CD14-positive monocyte (primary cell): ENCODE measurements around the gene VPS18. TPM values are rescaled to one million over a fixed set of nuclear protein-coding genes. Genes with fewer than 3 reads are reported as not detected.

Experiments used
- DNase-seq, 3 donors: peaks; one replicate each; pipeline ENCODE4 v3.0.0-alpha.2; 2011 to 2022
- H2AFZ ChIP-seq: 2 replicates; pipeline ENCODE4 v1.6.0; 2012; ENCODE audit warnings: mild to moderate bottlenecking, low read depth, low read length, inconsistent platforms; ENCODE audit not compliant: insufficient read depth, poor library complexity, severe bottlenecking
- H3K27ac ChIP-seq, 2 donors: 1 replicate in 1 of 2; 2 replicates in 1 of 2; pipeline ENCODE4 v1.5.1; 2012 to 2013; ENCODE audit warnings: low read length in 2 of 2, control low read depth in 1 of 2, inconsistent platforms in 1 of 2, low read depth in 1 of 2, mild to moderate bottlenecking in 1 of 2
- H3K27me3 ChIP-seq, 2 donors: one replicate each; pipeline versions ENCODE4 v1.6.0 to v1.6.1; 2011 to 2013; ENCODE audit warnings: low read length in 2 of 2; ENCODE audit not compliant: control insufficient read depth in 2 of 2, insufficient read depth in 2 of 2
- H3K36me3 ChIP-seq, 2 donors: replicated peaks in 1 of 2; 1 replicate in 1 of 2; 2 replicates in 1 of 2; pipeline versions ENCODE4 v1.5.1 to v1.6.1; 2012 to 2013; ENCODE audit warnings: low read length in 2 of 2, control low read depth in 1 of 2, inconsistent platforms in 1 of 2, mild to moderate bottlenecking in 1 of 2; ENCODE audit not compliant: insufficient read depth in 2 of 2, control insufficient read depth in 1 of 2
- H3K4me1 ChIP-seq, 2 donors: 1 replicate in 1 of 2; 2 replicates in 1 of 2; pipeline versions ENCODE4 v1.5.1 to v1.6.1; 2012 to 2013; ENCODE audit warnings: low read length in 2 of 2, control low read depth in 1 of 2, inconsistent platforms in 1 of 2, mild to moderate bottlenecking in 1 of 2, moderate library complexity in 1 of 2; ENCODE audit not compliant: insufficient read depth in 2 of 2, control insufficient read depth in 1 of 2
- H3K4me2 ChIP-seq: replicated peaks from 2 replicates; pipeline ENCODE3; 2012; ENCODE audit warnings: low read length, moderate library complexity, mild to moderate bottlenecking; ENCODE audit not compliant: poor library complexity, severe bottlenecking; ENCODE audit errors: extremely low read depth
- H3K4me3 ChIP-seq, 3 experiments: fragments of 200-600 bp in 1 of 3; sonication (generic) in 1 of 3; replicated peaks in 1 of 3; 1 replicate in 2 of 3; 2 replicates in 1 of 3; pipeline ENCODE4 v1.5.1; 2011 to 2013; ENCODE audit warnings: low read length in 3 of 3, mild to moderate bottlenecking in 3 of 3, control low read depth in 2 of 3, low read depth in 2 of 3, inconsistent platforms in 1 of 3, moderate library complexity in 1 of 3
- H3K79me2 ChIP-seq: 2 replicates; pipeline ENCODE4 v1.6.0; 2012; ENCODE audit warnings: mild to moderate bottlenecking, control low read depth, inconsistent platforms, low read length, moderate library complexity; ENCODE audit not compliant: insufficient read depth
- H3K9ac ChIP-seq: 2 replicates; pipeline ENCODE4 v1.6.0; 2017; ENCODE audit warnings: low read length, mild to moderate bottlenecking; ENCODE audit not compliant: insufficient read depth, poor library complexity, severe bottlenecking
- H3K9me3 ChIP-seq, 2 donors: replicated peaks in 1 of 2; 1 replicate in 1 of 2; 2 replicates in 1 of 2; pipeline versions ENCODE4 v1.5.1 to v1.6.1; 2012 to 2013; ENCODE audit warnings: low read length in 2 of 2, control low read depth in 1 of 2; ENCODE audit not compliant: control insufficient read depth in 1 of 2, insufficient read depth in 1 of 2
- H4K20me1 ChIP-seq: 2 replicates; pipeline ENCODE4 v1.6.0; 2012; ENCODE audit warnings: mild to moderate bottlenecking, low read length, control low read depth, moderate library complexity; ENCODE audit not compliant: insufficient read depth
- H3K27ac Mint-ChIP-seq, 7 donors: one replicate each; pipeline ENCODE4 v1.8.0; 2020; ENCODE audit warnings: mild to moderate bottlenecking in 7 of 7, mixed read lengths in 7 of 7, moderate library complexity in 6 of 7, inconsistent platforms in 2 of 7
- H3K27me3 Mint-ChIP-seq, 3 donors: one replicate each; pipeline ENCODE4 v1.8.0; 2021 to 2022; ENCODE audit warnings: low read depth in 3 of 3, mild to moderate bottlenecking in 3 of 3, mixed read lengths in 3 of 3, moderate library complexity in 3 of 3, inconsistent platforms in 1 of 3
- H3K36me3 Mint-ChIP-seq, 2 donors: one replicate each; pipeline ENCODE4 v1.8.0; 2020; ENCODE audit warnings: mixed read lengths in 2 of 2, inconsistent platforms in 1 of 2, mild to moderate bottlenecking in 1 of 2
- H3K4me1 Mint-ChIP-seq: one replicate; pipeline ENCODE4 v1.8.0; 2020; ENCODE audit warnings: mild to moderate bottlenecking, mixed read lengths
- H3K4me3 Mint-ChIP-seq, 2 donors: one replicate each; pipeline ENCODE4 v1.8.0; 2020; ENCODE audit warnings: mild to moderate bottlenecking in 2 of 2, mixed read lengths in 2 of 2, moderate library complexity in 1 of 2
- H3K9me3 Mint-ChIP-seq, 7 donors: one replicate each; pipeline ENCODE4 v1.8.0; 2020 to 2022; ENCODE audit warnings: mixed read lengths in 7 of 7, mild to moderate bottlenecking in 6 of 7, moderate library complexity in 6 of 7, inconsistent platforms in 2 of 7
- WGBS: methylation state at CpG from one replicate; pipeline ENCODE4 v1.1.5; 2013; ENCODE audit warnings: missing lambda C conversion rate; ENCODE audit not compliant: insufficient coverage; 5-methylcytosine and 5-hydroxymethylcytosine counted together
- intact Hi-C, 2 donors: fragments of 100-400 bp; cut with micrococcal nuclease; formaldehyde crosslinking; loops; one replicate each; pipeline versions ENCODE4 v1.15.0 to v1.15.1; 2023
- polyA plus RNA-seq, 3 donors: library from polyadenylated mRNA; depleted of rRNA in 1 of 3; unstranded in 2 of 3; stranded (reverse) in 1 of 3; fragments of 300-500 nt in 2 of 3; fragments of >200 nt in 1 of 3; fragmentation: Illumina TruSeq in 2 of 3; gene quantifications; 1 replicate in 2 of 3; 2 replicates in 1 of 3; pipeline ENCODE4 v1.2.3, GENCODE V29; 2012 to 2021
- TF ChIP-seq, protein P1 (sequence below): fragments of 200-600 bp; IDR thresholded peaks from one replicate; pipeline ENCODE4 v1.8.0; 2022; ENCODE audit warnings: antibody characterized with exemption, mild to moderate bottlenecking

The VPS18 gene
- polyA plus RNA-seq, 3 donors: 12.1 to 22.8 (median 21.8) TPM

- TF ChIP-seq, protein P1, sequence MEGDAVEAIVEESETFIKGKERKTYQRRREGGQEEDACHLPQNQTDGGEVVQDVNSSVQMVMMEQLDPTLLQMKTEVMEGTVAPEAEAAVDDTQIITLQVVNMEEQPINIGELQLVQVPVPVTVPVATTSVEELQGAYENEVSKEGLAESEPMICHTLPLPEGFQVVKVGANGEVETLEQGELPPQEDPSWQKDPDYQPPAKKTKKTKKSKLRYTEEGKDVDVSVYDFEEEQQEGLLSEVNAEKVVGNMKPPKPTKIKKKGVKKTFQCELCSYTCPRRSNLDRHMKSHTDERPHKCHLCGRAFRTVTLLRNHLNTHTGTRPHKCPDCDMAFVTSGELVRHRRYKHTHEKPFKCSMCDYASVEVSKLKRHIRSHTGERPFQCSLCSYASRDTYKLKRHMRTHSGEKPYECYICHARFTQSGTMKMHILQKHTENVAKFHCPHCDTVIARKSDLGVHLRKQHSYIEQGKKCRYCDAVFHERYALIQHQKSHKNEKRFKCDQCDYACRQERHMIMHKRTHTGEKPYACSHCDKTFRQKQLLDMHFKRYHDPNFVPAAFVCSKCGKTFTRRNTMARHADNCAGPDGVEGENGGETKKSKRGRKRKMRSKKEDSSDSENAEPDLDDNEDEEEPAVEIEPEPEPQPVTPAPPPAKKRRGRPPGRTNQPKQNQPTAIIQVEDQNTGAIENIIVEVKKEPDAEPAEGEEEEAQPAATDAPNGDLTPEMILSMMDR: no peak
- H3K4me1 Mint-ChIP-seq: peaks cover 16% of the 10 kb centered on the region
- DNase-seq: no peak
- Histone ChIP-seq H3K27me3 (no peaks in the 10 kb centered on the region), H3K9me3 (no peaks in the 10 kb centered on the region), H3K4me3 (no peak overlapping the region), H3K36me3 (peaks cover 42 to 58% of the 10 kb centered on the region in 2 donors), H3K9ac (no peak overlapping the region), H3K4me1 (peaks cover 17 to 21% of the 10 kb centered on the region in 2 donors), H3K79me2 (peaks cover 7% of the 10 kb centered on the region), H2AFZ (no peak overlapping the region), H3K27ac (no peak overlapping the region), H4K20me1 (peaks cover 15% of the 10 kb centered on the region), H3K4me2 (no peak overlapping the region)
- H3K9me3 Mint-ChIP-seq: no peaks in the 10 kb centered on the region
- H3K4me3 Mint-ChIP-seq: no peak overlapping the region
- peaks cover 1 to 3% (median 3%) of the 10 kb centered on the region in 3 donors for H3K27me3 Mint-ChIP-seq
- WGBS: 93% methylated on average over 3 of the region's 5 CpGs
- H3K36me3 Mint-ChIP-seq: peaks cover 55 to 76% of the 10 kb centered on the region in 2 donors
- H3K27ac Mint-ChIP-seq: no peak overlapping the region
- intact Hi-C loops: no loop called here
Observed at GRCh38 chr15:40852529-40852928, 41.7 kb upstream of the VPS18 start.

GRCh38 chr15:40853241-40853890, 40.9 kb upstream of the VPS18 start:
- WGBS: 98% methylated on average over 6 of the region's 16 CpGs
- Histone ChIP-seq H3K9me3 (no peaks in the 10 kb centered on the region), H3K9ac (no peak overlapping the region), H3K4me2 (no peak overlapping the region), H3K27ac (no peak overlapping the region), H3K36me3 (peaks cover 42 to 58% of the 10 kb centered on the region in 2 donors), H2AFZ (no peak overlapping the region), H3K79me2 (no peaks in the 10 kb centered on the region), H3K4me1 (peaks cover 12 to 18% of the 10 kb centered on the region in 2 donors), H3K4me3 (no peak overlapping the region), H4K20me1 (peaks cover 15% of the 10 kb centered on the region), H3K27me3 (no peaks in the 10 kb centered on the region)
- Mint-ChIP-seq H3K27me3 (peaks cover 1 to 3% (median 3%) of the 10 kb centered on the region in 3 donors), H3K27ac (no peak overlapping the region), H3K9me3 (no peaks in the 10 kb centered on the region), H3K4me3 (no peak overlapping the region), H3K4me1 (peaks cover 14% of the 10 kb centered on the region), H3K36me3 (peaks cover 55 to 81% of the 10 kb centered on the region in 2 donors)
- no peak for DNase-seq
- intact Hi-C loops: no loop called here
- TF ChIP-seq, protein P1: no peak
